SU-DHL-6 (cell line): Measurements from ENCODE around the gene DPP6.

Experiments used
- CTCF ChIP-seq: fragments of 200-600 bp; sonication (generic); IDR thresholded peaks from one replicate; pipeline ENCODE4 v1.5.1; 2017; ENCODE audit warnings: antibody characterized with exemption, mild to moderate bottlenecking, low read length, moderate library complexity; ENCODE audit not compliant: insufficient read depth, poor library complexity, severe bottlenecking
- EZH2phosphoT487 ChIP-seq: fragments of 200-600 bp; sonication (generic), shearing (Covaris generic); conservative IDR thresholded peaks from 2 replicates; pipeline ENCODE4 v1.6.1; 2018; ENCODE audit warnings: mild to moderate bottlenecking, antibody characterized with exemption, low read length, moderate library complexity, mixed read lengths

- TF ChIP-seq CTCF (no peak), EZH2phosphoT487 (no peak)
These were observed 707.8 kb downstream of the DPP6 start for GRCh38 chr7:154759989-154760388.
